HG02981 (cell line): ENCODE data around the gene RNF168.
"Not testable (repeated sequence)": the region's sequence is repeated elsewhere in the genome, so short reads cannot be mapped to it uniquely, and the experiment has no call there.

Experiments
- ATAC-seq: cut with Tn5 transposase; IDR thresholded peaks from one replicate; pipeline ENCODE4 v1.9.1; 2021; ENCODE audit warnings: mild to moderate bottlenecking, moderate library complexity; ENCODE audit not compliant: unreplicated experiment

The RNF168 gene

GRCh38 chr3:196503196-196504076 is at the start of gene RNF168:
Gene RNF168, minus strand, starts transcription at chr3:196503768. Its CDS starts 595 bp downstream, at chr3:196503173.
- peak; percentile 73 for ATAC-seq

GRCh38 chr3:196552253-196552652 is 48.7 kb upstream of the RNF168 start:
- no peak for ATAC-seq

GRCh38 chr3:196550172-196550571 is 46.6 kb upstream of the RNF168 start:
- not testable (repeated sequence) for ATAC-seq

- not testable (repeated sequence) for ATAC-seq
Observed at GRCh38 chr3:196549312-196549711, 45.7 kb upstream of the RNF168 start.

- ATAC-seq: no peak
Observed at GRCh38 chr3:196547067-196547466, 43.5 kb upstream of the RNF168 start.

GRCh38 chr3:196546537-196546936 is 43.0 kb upstream of the RNF168 start:
- ATAC-seq: no peak

GRCh38 chr3:196544491-196544992 is 41.0 kb upstream of the RNF168 start:
- ATAC-seq: no peak

- no peak for ATAC-seq
Observed at GRCh38 chr3:196541684-196542445, 38.3 kb upstream of the RNF168 start.

GRCh38 chr3:196537319-196537984 is 33.9 kb upstream of the RNF168 start:
- no peak for ATAC-seq

GRCh38 chr3:196533260-196533681 is 29.7 kb upstream of the RNF168 start:
- ATAC-seq: no peak

- ATAC-seq: no peak
Observed at GRCh38 chr3:196531418-196531817, 27.9 kb upstream of the RNF168 start.

GRCh38 chr3:196528639-196529233 is 25.2 kb upstream of the RNF168 start:
- ATAC-seq: peak; percentile 81

GRCh38 chr3:196525141-196525540 is 21.6 kb upstream of the RNF168 start:
- ATAC-seq: no peak

- ATAC-seq: no peak
Observed at GRCh38 chr3:196524527-196524926, 21.0 kb upstream of the RNF168 start.

GRCh38 chr3:196523841-196524240 is 20.3 kb upstream of the RNF168 start:
- no peak for ATAC-seq

- ATAC-seq: not testable (repeated sequence)
Observed at GRCh38 chr3:196521291-196521690, 17.7 kb upstream of the RNF168 start.

- ATAC-seq: no peak
Observed at GRCh38 chr3:196519718-196520082, 16.1 kb upstream of the RNF168 start.

- no peak for ATAC-seq
Observed at GRCh38 chr3:196518966-196519717, 15.6 kb upstream of the RNF168 start.

GRCh38 chr3:196517919-196518318 is 14.4 kb upstream of the RNF168 start:
- ATAC-seq: no peak

- ATAC-seq: no peak
Observed at GRCh38 chr3:196517162-196517800, 13.7 kb upstream of the RNF168 start.
